IPS-11a (cell line): ENCODE data around the gene DNM3.

Source experiments
- H3K4me3 ChIP-seq: one replicate; pipeline ENCODE4 v1.5.1; 2013; ENCODE audit warnings: low read depth, low read length, control low read depth

Gene DNM3

GRCh38 chr1:171966426-171967220 is 125.3 kb downstream of the DNM3 start:
- H3K4me3 ChIP-seq, result no peak overlapping the region

DNA sequence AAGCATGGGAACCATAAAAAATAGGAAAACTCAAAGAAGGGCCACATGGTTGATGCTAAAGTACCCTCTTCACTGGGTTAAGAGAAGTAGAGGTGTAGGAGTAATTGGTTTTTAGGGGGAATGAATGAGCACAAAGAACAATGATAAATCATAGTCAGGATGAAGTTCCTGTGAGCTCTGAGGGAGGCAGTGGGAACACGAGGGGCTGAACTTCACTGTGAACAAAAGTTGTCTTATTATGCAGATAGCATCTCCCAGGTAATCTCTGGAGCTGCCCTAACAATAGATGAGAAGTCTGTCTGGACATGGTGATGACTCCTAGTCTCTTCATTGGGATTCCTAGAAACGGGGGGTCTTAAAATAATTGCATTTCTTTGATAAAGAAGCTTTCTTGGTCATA is 127.9 kb downstream of the DNM3 start:
- H3K4me3 ChIP-seq, result no peak overlapping the region

GRCh38 chr1:171969813-171970212 is 128.5 kb downstream of the DNM3 start:
- no peak overlapping the region for H3K4me3 ChIP-seq

GRCh38 chr1:171972846-171973245 is 131.5 kb downstream of the DNM3 start:
- no peak overlapping the region for H3K4me3 ChIP-seq

DNA sequence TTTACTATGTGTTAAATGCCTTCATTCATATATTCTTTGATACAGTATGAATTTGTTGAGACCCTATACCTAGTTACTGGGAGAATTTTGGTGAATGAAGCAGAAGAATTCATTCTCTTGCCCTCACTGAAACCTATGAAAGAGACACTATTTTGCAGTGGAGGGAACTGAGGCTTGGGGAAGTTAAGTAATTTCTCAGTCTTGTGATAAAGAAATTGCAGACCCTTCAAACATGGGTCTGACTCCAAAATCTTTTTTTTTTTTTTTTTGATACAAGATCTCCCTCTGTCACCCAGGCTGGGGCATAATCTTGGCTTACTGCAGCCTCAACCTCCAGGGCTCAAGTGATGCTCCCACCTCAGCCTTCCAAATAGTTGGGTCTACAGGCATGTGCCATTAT is 132.1 kb downstream of the DNM3 start:
- no peak overlapping the region for H3K4me3 ChIP-seq

- no peak overlapping the region for H3K4me3 ChIP-seq
Measured at GRCh38 chr1:171981303-171981702, 140.0 kb downstream of the DNM3 start.

DNA sequence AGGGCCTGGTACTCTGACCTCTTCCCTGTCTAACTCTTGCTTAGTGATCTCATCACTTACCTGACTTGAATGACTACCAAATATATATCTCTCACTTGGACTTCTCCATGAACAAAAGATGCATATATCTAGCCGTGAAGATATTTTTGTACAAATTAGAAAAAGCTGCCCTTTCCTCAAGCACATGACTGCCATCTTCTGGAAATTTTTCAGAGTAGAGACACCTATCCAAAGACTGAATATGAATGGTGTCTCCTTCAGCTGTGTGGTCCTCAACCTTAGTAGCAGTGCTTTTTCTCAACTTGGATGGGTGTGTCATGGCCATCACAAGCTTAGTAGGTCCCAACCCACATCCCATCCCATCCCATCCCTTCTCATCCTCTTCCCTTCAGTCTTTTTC is 142.3 kb downstream of the DNM3 start:
- H3K4me3 ChIP-seq, result no peak overlapping the region

GRCh38 chr1:171984262-171984661 is 143.0 kb downstream of the DNM3 start:
- H3K4me3 ChIP-seq, result no peak overlapping the region

- H3K4me3 ChIP-seq, result no peak overlapping the region
Measured at GRCh38 chr1:171984850-171985485, 143.7 kb downstream of the DNM3 start.

DNA sequence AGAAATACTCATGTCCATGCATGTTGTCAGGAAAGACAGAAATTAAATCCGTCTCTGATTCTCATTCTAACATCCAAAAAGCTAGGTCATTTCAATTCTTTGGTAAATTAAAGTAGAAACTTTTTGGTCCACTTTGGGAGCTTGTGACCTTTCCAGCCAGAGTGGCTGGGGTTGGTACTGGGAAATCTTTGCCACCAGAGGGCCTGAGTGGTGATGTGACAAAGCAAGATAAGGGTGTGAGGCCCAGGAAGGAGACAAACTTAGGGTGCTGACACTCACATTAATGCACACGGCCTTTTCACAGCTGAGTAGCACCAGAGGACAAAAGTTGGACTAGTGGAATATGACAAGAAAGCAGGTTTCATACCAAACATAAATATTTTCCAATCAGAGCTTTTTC is 144.3 kb downstream of the DNM3 start:
- H3K4me3 ChIP-seq, result no peak overlapping the region

DNA sequence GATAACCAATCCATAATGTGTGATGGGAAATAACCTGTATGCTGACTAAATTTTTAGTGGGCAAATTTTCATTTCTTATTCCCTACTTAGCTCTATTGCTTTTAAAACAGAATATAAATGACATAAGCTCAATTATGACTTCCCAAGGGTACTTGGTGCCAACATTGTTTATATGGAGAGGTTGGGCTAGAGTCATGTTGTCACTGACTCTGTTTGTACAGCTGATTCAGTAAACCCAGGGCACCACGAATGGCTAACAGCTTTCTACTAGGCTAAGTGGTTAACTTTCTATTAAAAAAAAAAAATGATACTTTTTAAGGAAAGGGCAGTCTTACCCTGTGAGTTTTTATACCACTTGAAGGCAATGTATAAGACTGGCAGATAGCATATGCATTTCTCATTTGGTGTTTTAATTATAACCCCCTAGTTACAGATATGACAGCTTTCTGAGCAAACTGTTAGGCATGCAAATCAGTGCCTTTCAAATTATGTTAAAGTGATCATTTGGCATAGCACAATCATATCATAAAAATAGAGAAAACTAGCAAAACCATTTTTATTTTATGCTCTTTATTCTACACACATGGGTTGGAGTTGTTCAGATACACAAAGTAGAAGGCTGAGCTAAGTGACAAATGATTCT is 147.1 kb downstream of the DNM3 start:
- H3K4me3 ChIP-seq, result no peak overlapping the region

GRCh38 chr1:171990371-171990770 is 149.1 kb downstream of the DNM3 start:
- no peak overlapping the region for H3K4me3 ChIP-seq

GRCh38 chr1:171994293-171994692 is 153.0 kb downstream of the DNM3 start:
- H3K4me3 ChIP-seq, result no peak overlapping the region

DNA sequence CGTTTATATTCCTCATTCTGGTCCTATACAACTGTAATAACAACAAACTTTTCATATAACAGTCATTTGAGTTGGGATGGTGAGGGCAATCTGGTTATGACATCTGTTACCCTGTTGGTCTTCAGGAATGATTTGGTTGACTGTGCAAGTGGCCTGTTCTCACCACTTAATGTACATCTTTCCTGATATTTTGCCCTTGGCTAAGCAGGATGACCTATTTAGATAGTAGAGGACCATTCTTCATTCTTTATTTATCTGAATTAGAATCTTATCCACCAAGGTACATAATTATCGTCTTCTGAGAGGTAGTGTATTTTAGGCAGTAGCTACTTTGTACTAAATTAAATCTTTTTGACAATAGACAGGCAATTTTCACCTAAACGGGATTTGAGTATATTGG is 154.3 kb downstream of the DNM3 start:
- H3K4me3 ChIP-seq, result no peak overlapping the region

DNA sequence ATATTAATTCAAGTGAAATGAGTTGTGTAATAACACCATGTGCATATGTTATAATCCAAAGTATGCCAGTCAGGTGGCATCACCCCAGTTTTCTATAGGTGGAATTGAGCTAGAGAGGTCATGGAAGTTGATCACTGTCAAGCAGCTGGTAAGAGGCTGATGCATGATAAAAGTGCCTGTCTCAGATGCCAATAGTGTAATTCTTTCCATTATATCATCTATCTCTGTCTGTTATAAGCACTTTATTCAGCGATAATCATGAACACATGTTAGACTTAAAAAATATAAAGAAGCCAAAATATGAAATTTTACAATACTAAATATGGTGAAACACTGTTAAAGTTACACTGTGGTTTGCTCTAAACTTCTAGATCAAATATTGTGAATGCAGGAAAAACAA is 156.6 kb downstream of the DNM3 start:
- no peak overlapping the region for H3K4me3 ChIP-seq

DNA sequence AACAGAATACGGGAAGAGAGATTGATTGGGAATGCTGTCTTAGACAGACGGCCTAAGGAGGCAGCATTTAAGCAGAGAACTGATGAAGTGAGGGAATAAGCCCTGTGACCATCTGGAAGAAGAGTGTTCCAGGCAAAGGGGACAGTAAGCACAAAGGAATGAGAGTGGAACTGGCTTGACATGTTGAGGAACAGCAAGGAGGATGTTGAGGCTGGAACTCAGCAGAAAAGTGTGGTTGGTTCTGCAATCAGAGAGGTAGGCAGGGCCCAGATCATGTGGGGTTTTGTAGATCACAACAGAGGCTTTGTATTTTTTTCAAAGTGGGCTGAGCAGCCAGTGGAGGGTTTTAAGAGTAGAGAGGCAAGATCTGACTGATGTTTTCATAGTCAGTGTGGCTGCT is 157.4 kb downstream of the DNM3 start:
- H3K4me3 ChIP-seq, result no peak overlapping the region

DNA sequence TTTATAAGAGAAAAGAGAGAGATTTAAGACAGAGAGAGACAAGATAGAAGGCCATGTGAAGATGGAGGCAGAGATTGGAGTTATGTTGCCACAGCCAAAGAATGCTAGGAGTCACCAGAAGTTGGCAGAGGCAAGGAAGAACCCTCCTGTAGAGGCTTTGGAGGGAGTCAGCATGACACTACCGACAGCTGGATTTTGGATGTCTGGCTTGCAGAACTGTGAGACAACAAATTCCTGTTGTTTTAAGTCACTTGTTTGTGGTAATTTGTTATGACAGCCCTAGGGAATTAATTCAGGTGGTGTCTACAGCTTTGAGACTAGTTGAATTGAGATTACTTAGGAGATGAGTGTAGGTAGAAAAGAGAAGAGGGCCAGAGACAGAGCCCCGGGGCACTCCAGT is 158.5 kb downstream of the DNM3 start:
- H3K4me3 ChIP-seq, result no peak overlapping the region

GRCh38 chr1:172001288-172001687 is 160.0 kb downstream of the DNM3 start:
- no peak overlapping the region for H3K4me3 ChIP-seq

DNA sequence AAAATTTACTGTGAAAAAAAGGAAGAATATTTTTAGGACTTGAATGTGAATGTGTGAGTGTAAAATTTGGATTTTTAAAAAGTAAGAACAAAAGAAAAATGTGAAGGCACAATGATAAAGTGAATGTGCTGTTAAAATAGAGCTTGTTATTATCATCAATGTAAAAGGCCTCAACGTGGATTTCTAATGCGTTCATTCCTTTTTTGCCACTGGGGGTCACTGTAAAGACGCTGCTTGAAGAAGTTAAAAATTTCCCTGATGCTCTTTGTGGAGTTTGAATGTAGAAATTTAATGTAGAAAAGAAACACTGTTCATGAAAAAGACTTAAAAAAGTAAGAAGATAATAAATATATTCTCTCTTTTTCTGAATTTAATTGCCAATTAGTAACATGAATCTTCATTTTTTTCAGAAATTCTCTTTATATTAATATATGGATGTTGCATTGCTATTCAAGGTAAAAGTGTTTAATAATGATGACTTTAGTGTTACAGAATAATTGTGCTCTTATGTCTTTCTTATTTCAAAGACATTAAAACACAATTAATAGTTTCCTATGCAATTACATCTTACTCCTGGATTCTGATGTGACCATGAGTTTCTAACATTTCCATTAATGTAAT is 161.5 kb downstream of the DNM3 start:
- no peak overlapping the region for H3K4me3 ChIP-seq

DNA sequence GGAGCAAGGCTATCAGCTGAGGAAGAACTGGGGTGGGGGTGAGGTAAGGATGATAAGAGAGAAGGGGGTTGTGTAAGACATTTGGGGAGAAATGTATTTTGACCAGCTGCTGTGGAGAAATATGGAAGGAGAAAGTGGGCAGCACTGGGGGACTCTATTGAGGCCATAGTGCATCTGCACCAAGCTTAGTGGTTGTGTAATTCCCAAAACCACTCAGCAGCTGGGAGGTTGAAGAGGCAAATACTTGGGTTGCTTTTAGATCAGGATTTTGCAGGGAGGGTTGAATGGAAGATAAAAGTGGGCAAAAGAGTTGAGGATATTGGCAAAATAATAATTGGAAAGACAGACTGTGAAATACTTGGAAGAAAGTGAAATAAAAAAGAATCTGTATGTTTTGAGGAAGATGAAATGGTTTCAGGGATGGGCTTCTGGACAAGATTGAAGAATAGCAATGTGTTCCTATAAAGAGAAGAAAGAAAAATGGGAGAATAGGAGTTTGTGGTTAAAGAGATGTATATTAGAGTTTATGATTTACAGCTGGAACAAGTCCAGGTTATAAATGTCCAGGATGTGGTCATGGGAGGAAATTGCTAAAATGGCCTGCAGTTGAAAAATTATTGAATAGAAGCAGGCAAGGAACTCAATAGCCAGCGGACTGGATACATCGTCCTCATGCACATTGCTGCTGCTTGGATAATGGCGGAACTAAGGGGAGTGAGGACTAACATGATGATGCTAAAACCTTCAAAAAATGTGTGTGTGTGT is 162.7 kb downstream of the DNM3 start:
- no peak overlapping the region for H3K4me3 ChIP-seq

- H3K4me3 ChIP-seq, result no peak overlapping the region
Measured at GRCh38 chr1:172004671-172005070, 163.4 kb downstream of the DNM3 start.
